PC-9 (cell line): Measurements from ENCODE around the gene JOSD1. TPM values are rescaled to one million over a fixed set of nuclear protein-coding genes. Genes with fewer than 3 reads are reported as not detected.

Source experiments
- BruUV-seq: library from RNA; stranded (reverse); fragments of 400-500 nt; replicated peaks from 2 replicates; lab custom pipeline; 2021; lab: Mats Ljungman, UMichigan
- CTCF ChIA-PET: fragments of 300-600 bp; sonication (Branson Sonifier 250); formaldehyde crosslinking; loops from one replicate; lab custom pipeline; 2022; ENCODE audit warnings: antibody characterized with exemption; lab: Charles Lee
- POLR2A ChIA-PET: fragments of 300-600 bp; sonication (Branson Sonifier 250); formaldehyde crosslinking; loops from one replicate; lab custom pipeline; 2022; ENCODE audit warnings: antibody characterized with exemption; ENCODE audit not compliant: unreplicated experiment; lab: Charles Lee
- DNase-seq, 2 experiments: peaks; one replicate each; pipeline versions ENCODE4 v3.0.0 to v3.0.0-alpha.2; 2015 to 2022; ENCODE audit warnings: mixed read lengths in 1 of 2
- H2AFZ ChIP-seq: fragments of 200-600 bp; sonication (generic); 2 replicates; pipeline ENCODE4 v1.8.1; 2017; ENCODE audit warnings: antibody characterized with exemption
- H3F3A ChIP-seq: fragments of 200-600 bp; sonication (generic); 2 replicates; pipeline ENCODE4 v1.8.1; 2017; ENCODE audit warnings: antibody characterized with exemption, mild to moderate bottlenecking, low read depth; ENCODE audit not compliant: insufficient read depth
- H3K27ac ChIP-seq: fragments of 200-600 bp; sonication (generic); 2 replicates; pipeline ENCODE4 v1.6.1; 2016; ENCODE audit warnings: mixed run types
- H3K27me3 ChIP-seq: fragments of 200-600 bp; sonication (generic); 2 replicates; pipeline ENCODE4 v1.6.1; 2016; ENCODE audit warnings: low read depth, mixed run types; ENCODE audit not compliant: insufficient read depth
- H3K36me3 ChIP-seq: fragments of 200-600 bp; sonication (generic); 2 replicates; pipeline ENCODE4 v1.6.1; 2016; ENCODE audit warnings: low read depth, mixed run types
- H3K4me1 ChIP-seq: fragments of 200-600 bp; sonication (generic); replicated peaks from 2 replicates; pipeline ENCODE4 v1.6.1; 2016; ENCODE audit warnings: mixed run types; ENCODE audit not compliant: insufficient read depth
- H3K4me2 ChIP-seq: fragments of 200-600 bp; sonication (generic); 2 replicates; pipeline ENCODE4 v1.6.1; 2017; ENCODE audit warnings: mixed run types
- H3K4me3 ChIP-seq: fragments of 200-600 bp; sonication (generic); 2 replicates; pipeline ENCODE4 v1.6.1; 2016; ENCODE audit warnings: mixed run types
- H3K79me2 ChIP-seq: fragments of 200-600 bp; sonication (generic); 2 replicates; pipeline ENCODE4 v1.6.1; 2017; ENCODE audit warnings: low read depth, mixed run types
- H3K9me2 ChIP-seq: fragments of 200-600 bp; sonication (generic); 2 replicates; pipeline ENCODE4 v1.8.1; 2017; ENCODE audit warnings: mild to moderate bottlenecking; ENCODE audit not compliant: insufficient read depth
- H3K9me3 ChIP-seq: fragments of 200-600 bp; sonication (generic); 2 replicates; pipeline ENCODE4 v1.8.1; 2016; ENCODE audit warnings: low read depth; ENCODE audit not compliant: insufficient read depth
- H4K20me1 ChIP-seq: fragments of 200-600 bp; sonication (generic); 2 replicates; pipeline ENCODE4 v1.8.1; 2017; ENCODE audit not compliant: insufficient read depth
- EZH2 ChIP-seq: fragments of 200-600 bp; sonication (generic); IDR thresholded peaks from 2 replicates; pipeline ENCODE4 v1.8.0; 2017; ENCODE audit warnings: antibody characterized with exemption, low read depth
- intact Hi-C: fragments of 100-400 bp; cut with micrococcal nuclease; formaldehyde crosslinking; loops from one replicate; pipeline ENCODE4 v1.10.0; 2022; ENCODE audit not compliant: unreplicated experiment
- total RNA-seq: library from RNA; stranded (reverse); gene quantifications from 2 replicates; pipeline ENCODE4 v1.2.3, GENCODE V29; 2021
- TF ChIP-seq, protein P1 (sequence below): fragments of 200-600 bp; sonication (generic); conservative IDR thresholded peaks from 2 replicates; pipeline ENCODE4 v1.6.1; 2017; ENCODE audit warnings: mixed run types, antibody characterized with exemption, mild to moderate bottlenecking, moderate library complexity

Gene JOSD1
- total RNA-seq, 1 experiment from 2014 or later, result 102 TPM

GRCh38 chr22:38657045-38657909 lies 43.5 kb downstream of the JOSD1 start:
- H3K79me2 ChIP-seq, result peaks cover 28% of the 10 kb centered on the region
- peak overlapping the region; percentile 80 for H3K4me3 ChIP-seq
- CTCF ChIA-PET, result interaction anchor here (0.6 kb wide), 2 partner anchors 363 to 1152 kb away, joined by 3 read pairs; no protein-coding TSS in a partner anchor
- H3K4me2 ChIP-seq, result peak overlapping the region; percentile 84
- no peaks in the 10 kb centered on the region for H3K27me3 ChIP-seq
- POLR2A ChIA-PET, result interaction anchor here (0.6 kb wide), 1 partner anchor 760 kb away, joined by 5 read pairs; no protein-coding TSS in a partner anchor
- no peak for TF ChIP-seq EZH2
- TF ChIP-seq, protein P1, sequence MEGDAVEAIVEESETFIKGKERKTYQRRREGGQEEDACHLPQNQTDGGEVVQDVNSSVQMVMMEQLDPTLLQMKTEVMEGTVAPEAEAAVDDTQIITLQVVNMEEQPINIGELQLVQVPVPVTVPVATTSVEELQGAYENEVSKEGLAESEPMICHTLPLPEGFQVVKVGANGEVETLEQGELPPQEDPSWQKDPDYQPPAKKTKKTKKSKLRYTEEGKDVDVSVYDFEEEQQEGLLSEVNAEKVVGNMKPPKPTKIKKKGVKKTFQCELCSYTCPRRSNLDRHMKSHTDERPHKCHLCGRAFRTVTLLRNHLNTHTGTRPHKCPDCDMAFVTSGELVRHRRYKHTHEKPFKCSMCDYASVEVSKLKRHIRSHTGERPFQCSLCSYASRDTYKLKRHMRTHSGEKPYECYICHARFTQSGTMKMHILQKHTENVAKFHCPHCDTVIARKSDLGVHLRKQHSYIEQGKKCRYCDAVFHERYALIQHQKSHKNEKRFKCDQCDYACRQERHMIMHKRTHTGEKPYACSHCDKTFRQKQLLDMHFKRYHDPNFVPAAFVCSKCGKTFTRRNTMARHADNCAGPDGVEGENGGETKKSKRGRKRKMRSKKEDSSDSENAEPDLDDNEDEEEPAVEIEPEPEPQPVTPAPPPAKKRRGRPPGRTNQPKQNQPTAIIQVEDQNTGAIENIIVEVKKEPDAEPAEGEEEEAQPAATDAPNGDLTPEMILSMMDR, result no peak
- H3F3A ChIP-seq, result peaks cover 24% of the 10 kb centered on the region; the same call in 1 of the 2 replicates
- H4K20me1 ChIP-seq, result no peaks in the 10 kb centered on the region
- H3K9me2 ChIP-seq, result no peaks in the 10 kb centered on the region
- intact Hi-C loops, result loop anchor here (10.0 kb wide), 1 partner anchor 152 kb away; the partner anchor contains the start of gene DDX17
- H3K27ac ChIP-seq, result peak overlapping the region; percentile 49
- peaks cover 6% of the 10 kb centered on the region; the same call in 1 of the 2 replicates for H3K36me3 ChIP-seq
- DNase-seq, result peak; percentile 40 to 47
- BruUV-seq, result no TSS peak
- H3K4me1 ChIP-seq, result peaks cover 13% of the 10 kb centered on the region; the same call in 1 of the 2 replicates
- no peaks in the 10 kb centered on the region for H3K9me3 ChIP-seq
- peak overlapping the region; percentile 97 for H2AFZ ChIP-seq

DNA sequence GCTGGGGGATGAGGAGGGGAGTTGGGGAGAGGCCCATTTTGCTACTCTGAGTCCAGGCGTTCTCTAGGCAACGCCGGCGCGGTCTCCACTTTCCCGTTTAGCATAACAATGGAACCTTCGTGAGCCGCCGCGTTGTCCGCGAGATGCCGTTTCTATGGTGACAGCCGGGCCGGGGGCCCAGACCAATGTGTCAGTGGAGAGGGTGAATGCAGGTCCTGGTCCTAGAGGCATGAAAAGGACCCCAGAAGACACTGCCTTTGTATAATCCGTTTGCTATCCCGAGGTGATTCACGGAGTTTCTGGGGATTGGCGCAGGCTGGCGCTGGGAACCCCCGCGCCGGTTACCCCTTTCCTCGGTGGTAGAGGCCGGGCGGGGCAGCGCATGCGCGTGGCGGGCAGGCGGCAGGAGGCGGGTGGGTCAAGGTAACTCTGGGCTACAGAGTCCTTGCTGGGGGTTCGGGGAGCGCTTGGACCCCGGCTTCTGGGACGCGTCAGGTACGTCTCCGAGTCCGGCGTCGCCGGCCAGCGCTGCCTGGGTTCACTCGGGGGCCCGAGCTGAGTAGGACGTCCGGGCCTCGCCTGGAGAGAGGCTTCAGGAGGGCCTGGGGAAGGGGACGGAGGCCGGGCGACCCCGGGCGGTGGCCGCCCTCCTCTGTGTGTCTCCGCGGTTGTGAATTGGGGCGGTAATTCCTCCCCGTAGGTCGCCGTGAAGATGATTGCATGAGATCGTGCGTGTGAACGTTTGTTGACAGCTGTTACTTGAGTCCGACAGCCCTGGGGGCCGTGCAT lies 44.3 kb downstream of the JOSD1 start, which contains the start of the genes CBY1 and FAM227A:
CBY1 (plus strand) TSS at position 383 of the 789 bp plus-strand sequence. CDS start 11,417 bp downstream, outside the sequence.
FAM227A (minus strand) TSS at position 137 of the 789 bp plus-strand sequence. CDS start 6,224 bp downstream, outside the sequence.
- H2AFZ ChIP-seq, result peak within 1 kb of the TSS; percentile 97
- peaks cover 13% of the 10 kb centered on the region; the same call in 1 of the 2 replicates for H3K4me1 ChIP-seq
- H3K9me3 ChIP-seq, result no peaks in the 10 kb centered on the region
- H3K9me2 ChIP-seq, result no peaks in the 10 kb centered on the region
- H3F3A ChIP-seq, result peaks cover 24% of the 10 kb centered on the region; the same call in 1 of the 2 replicates
- DNase-seq, result peak; percentile 84 to 94
- POLR2A ChIA-PET, result interaction anchor here (0.6 kb wide), 1 partner anchor 759 kb away, joined by 5 read pairs; no protein-coding TSS in a partner anchor
- BruUV-seq, result TSS peak; percentile 76
- H3K27me3 ChIP-seq, result no peaks in the 10 kb centered on the region
- CTCF ChIA-PET, result interaction anchor here (0.6 kb wide), 1 partner anchor 1151 kb away, joined by 3 read pairs; no protein-coding TSS in a partner anchor
- peaks cover 1% of the 10 kb centered on the region; the same call in 1 of the 2 replicates for H3K36me3 ChIP-seq
- H3K4me2 ChIP-seq, result peak within 1 kb of the TSS; percentile 84
- peak within 1 kb of the TSS; percentile 80 for H3K4me3 ChIP-seq
- peaks cover 24% of the 10 kb centered on the region for H3K79me2 ChIP-seq
- H4K20me1 ChIP-seq, result no peaks in the 10 kb centered on the region
- intact Hi-C loops, result loop anchor here (10.0 kb wide), 1 partner anchor 152 kb away; the partner anchor contains the start of gene DDX17
- peak within 1 kb of the TSS; percentile 49 for H3K27ac ChIP-seq
- TF ChIP-seq, protein P1, result no peak
- TF ChIP-seq EZH2, result no peak
